Smooth muscle cell (in vitro differentiated cells): ENCODE data around the gene DRAM1. TPM values are rescaled to one million over a fixed set of nuclear protein-coding genes. Genes with fewer than 3 reads are reported as not detected.

Source experiments
- DNase-seq: peaks from one replicate; lab custom pipeline; 2025; ENCODE audit not compliant: unreplicated experiment; lab: John Stamatoyannopoulos, UW
- H2AFZ ChIP-seq: fragments of 200-600 bp; sonication (generic); 2 replicates; pipeline ENCODE4 v1.6.0; 2016; ENCODE audit warnings: antibody characterized with exemption, low read depth, mild to moderate bottlenecking
- H3F3A ChIP-seq: fragments of 200-600 bp; sonication (generic); 2 replicates; pipeline ENCODE4 v1.6.0; 2017; ENCODE audit warnings: antibody characterized with exemption, low read depth
- H3K27ac ChIP-seq: fragments of 200-600 bp; sonication (generic); 2 replicates; pipeline ENCODE4 v1.5.1; 2016; ENCODE audit warnings: low read depth, mild to moderate bottlenecking
- H3K27me3 ChIP-seq: fragments of 200-600 bp; sonication (generic); 2 replicates; pipeline ENCODE4 v1.6.1; 2016; ENCODE audit warnings: low read depth, mild to moderate bottlenecking
- H3K36me3 ChIP-seq: fragments of 200-600 bp; sonication (generic); 2 replicates; pipeline ENCODE4 v1.5.1; 2016; ENCODE audit warnings: low read depth
- H3K4me1 ChIP-seq: fragments of 200-600 bp; sonication (generic); 2 replicates; pipeline ENCODE4 v1.5.1; 2016; ENCODE audit warnings: low read depth
- H3K4me2 ChIP-seq: fragments of 200-600 bp; sonication (generic); 2 replicates; pipeline ENCODE4 v1.6.0; 2016; ENCODE audit warnings: mild to moderate bottlenecking
- H3K4me3 ChIP-seq: fragments of 200-600 bp; sonication (generic); 2 replicates; pipeline ENCODE4 v1.5.1; 2016; ENCODE audit warnings: mild to moderate bottlenecking
- H3K79me2 ChIP-seq: fragments of 200-600 bp; sonication (generic); 2 replicates; pipeline ENCODE4 v1.6.0; 2016; ENCODE audit warnings: low read depth, mild to moderate bottlenecking
- H3K9ac ChIP-seq: fragments of 200-600 bp; sonication (generic); 2 replicates; pipeline ENCODE4 v1.6.0; 2016; ENCODE audit warnings: low read depth
- H3K9me3 ChIP-seq: fragments of 200-600 bp; sonication (generic); replicated peaks from 2 replicates; pipeline ENCODE4 v1.5.1; 2016; ENCODE audit warnings: low read depth
- H4K20me1 ChIP-seq: fragments of 200-600 bp; sonication (generic); 2 replicates; pipeline ENCODE4 v1.6.0; 2016; ENCODE audit warnings: low read depth
- WGBS: methylation state at CpG from one replicate; pipeline ENCODE4 v1.1.7; 2016; ENCODE audit warnings: low lambda C conversion rate; 5-methylcytosine and 5-hydroxymethylcytosine counted together
- polyA plus RNA-seq: library from polyadenylated mRNA; unstranded; fragments of >200 nt; fragmentation: Nextera tagmentation; extraction: Ambion mirVana; gene quantifications from 2 replicates; pipeline ENCODE4 v1.2.1, GENCODE V29; 2016
- total RNA-seq: library from RNA; depleted of rRNA; stranded (reverse); fragments of >200 nt; gene quantifications from 2 replicates; pipeline ENCODE4 v1.2.3, GENCODE V29; 2014
- TF ChIP-seq, protein P1 (sequence below): fragments of 200-600 bp; sonication (generic); IDR thresholded peaks from 2 replicates; pipeline ENCODE4 v1.5.1; 2017; ENCODE audit warnings: borderline replicate concordance, mild to moderate bottlenecking, antibody characterized with exemption; ENCODE audit not compliant: insufficient read depth, poor library complexity, severe bottlenecking

The DRAM1 gene
- total and polyA plus RNA-seq, 2 experiments from 2014 or later = 22.7 to 31.2 TPM

DNA sequence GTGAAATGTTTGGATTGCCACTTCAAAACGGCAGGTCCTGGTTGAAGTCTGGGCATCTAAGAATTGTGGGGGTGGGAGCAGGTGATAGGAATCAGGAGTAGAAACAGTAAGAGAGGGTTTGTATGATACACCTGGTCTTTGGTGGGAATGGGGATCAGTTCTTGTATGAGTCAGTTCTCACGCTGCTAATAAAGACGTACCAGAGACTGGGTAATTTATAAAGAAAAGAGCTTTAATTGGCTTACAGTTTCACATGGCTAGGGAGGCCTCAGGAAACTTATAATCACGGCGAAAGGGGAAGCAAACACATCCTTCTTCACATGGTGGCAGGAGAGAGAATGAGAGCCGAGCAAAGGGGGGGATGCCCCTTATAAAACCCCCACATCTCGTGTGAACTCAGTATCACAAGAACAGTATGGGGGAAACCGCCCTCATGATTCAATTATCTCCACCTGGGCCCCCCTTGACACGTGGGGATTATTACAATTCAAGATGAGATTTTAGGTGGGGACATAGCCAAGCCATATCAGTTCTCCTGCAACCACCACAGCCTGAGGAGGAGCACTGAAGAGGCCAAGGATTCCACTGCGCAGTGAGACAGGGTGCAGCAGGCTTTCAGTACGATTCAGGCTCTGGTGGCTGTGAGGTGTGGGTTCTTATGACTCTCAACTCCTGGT, 52.1 kb downstream of the DRAM1 start:
- H3K27me3 ChIP-seq = no peaks in the 10 kb centered on the region
- H3K4me2 ChIP-seq = no peak overlapping the region
- no peaks in the 10 kb centered on the region for H3K9me3 ChIP-seq
- TF ChIP-seq, protein P1, sequence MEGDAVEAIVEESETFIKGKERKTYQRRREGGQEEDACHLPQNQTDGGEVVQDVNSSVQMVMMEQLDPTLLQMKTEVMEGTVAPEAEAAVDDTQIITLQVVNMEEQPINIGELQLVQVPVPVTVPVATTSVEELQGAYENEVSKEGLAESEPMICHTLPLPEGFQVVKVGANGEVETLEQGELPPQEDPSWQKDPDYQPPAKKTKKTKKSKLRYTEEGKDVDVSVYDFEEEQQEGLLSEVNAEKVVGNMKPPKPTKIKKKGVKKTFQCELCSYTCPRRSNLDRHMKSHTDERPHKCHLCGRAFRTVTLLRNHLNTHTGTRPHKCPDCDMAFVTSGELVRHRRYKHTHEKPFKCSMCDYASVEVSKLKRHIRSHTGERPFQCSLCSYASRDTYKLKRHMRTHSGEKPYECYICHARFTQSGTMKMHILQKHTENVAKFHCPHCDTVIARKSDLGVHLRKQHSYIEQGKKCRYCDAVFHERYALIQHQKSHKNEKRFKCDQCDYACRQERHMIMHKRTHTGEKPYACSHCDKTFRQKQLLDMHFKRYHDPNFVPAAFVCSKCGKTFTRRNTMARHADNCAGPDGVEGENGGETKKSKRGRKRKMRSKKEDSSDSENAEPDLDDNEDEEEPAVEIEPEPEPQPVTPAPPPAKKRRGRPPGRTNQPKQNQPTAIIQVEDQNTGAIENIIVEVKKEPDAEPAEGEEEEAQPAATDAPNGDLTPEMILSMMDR = no peak
- H3K9ac ChIP-seq = no peak overlapping the region
- no peak overlapping the region for H2AFZ ChIP-seq
- no peak overlapping the region for H3K4me3 ChIP-seq
- DNase-seq = no peak
- H3K36me3 ChIP-seq = no peaks in the 10 kb centered on the region
- 80% methylated on average over 11 of the region's 11 CpGs for WGBS
- peak overlapping the region; percentile 96 for H3K27ac ChIP-seq
- no peaks in the 10 kb centered on the region for H3K4me1 ChIP-seq
- H3K79me2 ChIP-seq = no peaks in the 10 kb centered on the region
- H3F3A ChIP-seq = peaks cover 24% of the 10 kb centered on the region
- H4K20me1 ChIP-seq = no peaks in the 10 kb centered on the region

DNA sequence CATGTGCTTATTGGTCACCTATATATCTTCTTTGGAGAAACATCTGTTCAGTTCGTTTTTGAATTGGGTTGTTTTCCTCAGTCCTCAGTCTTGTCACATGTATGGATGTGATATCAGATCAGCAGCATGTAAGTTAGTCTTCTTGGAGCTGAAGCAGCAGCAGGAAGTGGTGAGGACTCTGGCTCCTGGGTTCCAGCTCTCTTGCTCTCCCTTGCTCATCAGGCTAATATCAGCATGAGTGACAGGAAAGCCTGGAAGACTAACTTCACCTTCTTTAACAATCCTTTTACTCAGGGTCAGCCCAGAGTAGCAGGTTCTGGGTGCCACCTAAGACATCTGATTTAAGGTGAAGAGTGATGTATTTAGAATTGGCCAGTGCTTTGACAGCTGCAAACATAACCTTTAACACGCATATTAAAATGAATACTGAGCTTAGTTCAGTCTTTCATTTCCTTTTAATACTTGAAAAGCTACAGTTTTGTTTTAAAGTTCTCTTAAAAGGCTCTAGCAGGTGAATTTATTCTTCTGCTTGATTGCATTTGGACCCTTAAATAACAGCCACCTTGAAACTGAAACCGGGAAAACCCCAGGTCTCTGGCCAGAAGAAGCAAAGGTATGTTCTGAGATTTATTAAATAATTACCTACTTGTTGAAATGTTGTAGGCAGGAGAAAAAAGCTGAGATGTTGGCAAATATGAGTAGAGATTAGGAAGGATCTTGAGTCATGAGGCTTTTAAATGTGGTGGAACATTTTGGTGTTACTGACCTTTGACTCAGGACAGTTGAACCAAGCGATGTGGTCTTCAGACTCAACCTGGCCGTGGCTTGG, 54.3 kb downstream of the DRAM1 start:
- Histone ChIP-seq H3K9ac (no peak overlapping the region), H3F3A (peaks cover 23% of the 10 kb centered on the region), H3K4me1 (peaks cover 8% of the 10 kb centered on the region), H3K27me3 (no peaks in the 10 kb centered on the region), H3K9me3 (no peaks in the 10 kb centered on the region), H3K79me2 (no peaks in the 10 kb centered on the region), H3K36me3 (no peaks in the 10 kb centered on the region), H2AFZ (no peak overlapping the region), H4K20me1 (no peaks in the 10 kb centered on the region), H3K27ac (no peak overlapping the region), H3K4me2 (no peak overlapping the region), H3K4me3 (no peak overlapping the region)
- no peak for DNase-seq
- WGBS = 74% methylated on average over 5 of the region's 5 CpGs
- TF ChIP-seq, protein P1 = no peak

DNA sequence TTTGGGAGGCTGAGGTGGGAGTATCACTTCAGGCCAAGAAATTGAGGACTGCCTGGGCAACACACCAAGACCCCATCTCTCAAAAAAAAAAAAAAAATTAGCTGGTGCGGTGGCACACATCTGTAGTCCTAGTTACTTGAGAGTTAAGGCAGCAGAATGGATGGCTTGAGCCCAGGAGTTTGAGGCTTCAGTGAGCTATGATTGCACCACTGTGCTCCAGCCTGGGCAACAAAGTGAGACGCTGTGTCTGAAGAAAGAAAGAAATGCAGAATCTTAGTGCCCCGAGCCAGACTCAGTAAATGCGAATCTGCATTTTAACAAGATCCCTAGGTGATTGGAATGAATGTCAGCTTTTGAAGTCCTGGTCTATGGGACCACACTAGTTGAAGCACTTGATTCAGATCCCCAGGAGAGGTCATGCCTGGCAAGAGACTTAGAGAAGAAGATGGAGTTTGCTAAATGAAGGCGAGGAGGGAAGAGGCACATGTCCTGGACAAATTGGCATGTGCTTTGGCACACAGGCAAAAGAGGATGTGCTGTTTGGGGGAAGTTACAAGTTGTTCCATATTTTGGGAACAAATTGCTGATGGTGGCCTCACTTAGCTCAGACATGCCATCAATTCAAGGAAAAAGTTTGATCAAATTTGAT, 56.6 kb downstream of the DRAM1 start:
- Histone ChIP-seq H3K27ac (no peak overlapping the region), H3K4me3 (no peak overlapping the region), H3K9me3 (no peaks in the 10 kb centered on the region), H3F3A (peaks cover 23% of the 10 kb centered on the region), H3K4me1 (peaks cover 14% of the 10 kb centered on the region), H3K36me3 (no peaks in the 10 kb centered on the region), H3K79me2 (no peaks in the 10 kb centered on the region), H2AFZ (no peak overlapping the region), H3K4me2 (no peak overlapping the region), H3K27me3 (no peaks in the 10 kb centered on the region), H4K20me1 (no peaks in the 10 kb centered on the region), H3K9ac (no peak overlapping the region)
- WGBS = 52% methylated on average over 5 of the region's 5 CpGs
- DNase-seq = no peak
- TF ChIP-seq, protein P1 = no peak
